K562 (cell line): ENCODE data around the gene ZNF322. TPM values are rescaled to one million over a fixed set of nuclear protein-coding genes. Genes with fewer than 3 reads are reported as not detected.
A peak's percentile ranks its signal among the peaks of the same experiment; 100 is the strongest.

Source experiments
- AFF4 ChIP-seq: sonication (generic); formaldehyde crosslinking; IDR thresholded peaks from 2 replicates; pipeline ENCODE4 v1.8.0; 2023; ENCODE audit warnings: mild to moderate bottlenecking, missing genetic modification reagents
- CBFB ChIP-seq: sonication (generic); formaldehyde crosslinking; IDR thresholded peaks from 2 replicates; pipeline ENCODE4 v1.4.0; 2020; ENCODE audit warnings: mild to moderate bottlenecking, missing genetic modification reagents
- ESRRA ChIP-seq: fragments of 450-650 bp; IDR thresholded peaks from 2 replicates; pipeline ENCODE4 v1.6.1; 2014; ENCODE audit warnings: low read depth, mild to moderate bottlenecking, moderate library complexity, borderline replicate concordance
- FOXK2 ChIP-seq, 2 experiments: fragments of 450-650 bp; IDR thresholded peaks in 1 of 2; conservative IDR thresholded peaks in 1 of 2; 2 replicates each; pipeline ENCODE4 v1.6.1; 2016; ENCODE audit warnings: low read depth in 2 of 2, mild to moderate bottlenecking in 1 of 2
- HIVEP1 ChIP-seq: fragments of 250-450 bp; sonication (Bioruptor Pico); IDR thresholded peaks from 2 replicates; pipeline ENCODE4 v1.4.0; 2020; ENCODE audit warnings: mild to moderate bottlenecking
- JUN ChIP-seq, 2 experiments: sonication (generic) in 1 of 2; formaldehyde crosslinking in 1 of 2; IDR thresholded peaks; 2 replicates each; pipeline versions ENCODE4 v1.6.1 to v1.8.0; 2012 to 2022; ENCODE audit warnings: borderline replicate concordance in 2 of 2, mild to moderate bottlenecking in 2 of 2, improper control_type of control experiment in 1 of 2, low read depth in 1 of 2, low read length in 1 of 2, missing genetic modification reagents in 1 of 2
- KLF16 ChIP-seq: IDR thresholded peaks from 2 replicates; pipeline ENCODE4 v1.6.1; 2016; ENCODE audit warnings: antibody characterized with exemption
- MYC ChIP-seq, 2 experiments: fragments of 250-450 bp in 1 of 2; sonication (Bioruptor Pico) in 1 of 2; IDR thresholded peaks; 2 replicates each; pipeline versions ENCODE4 v1.5.1 to v1.6.1; 2012 to 2021; ENCODE audit warnings: low read depth in 2 of 2, borderline replicate concordance in 1 of 2, improper control_type of control experiment in 1 of 2, low read length in 1 of 2, mild to moderate bottlenecking in 1 of 2, moderate library complexity in 1 of 2
- NELFE ChIP-seq: IDR thresholded peaks from 2 replicates; pipeline ENCODE4 v1.6.1; 2011; ENCODE audit warnings: mild to moderate bottlenecking; ENCODE audit not compliant: insufficient read depth, insufficient read length
- RAD21 ChIP-seq, 2 experiments: fragments of 250-450 bp in 1 of 2; fragments of 450-650 bp in 1 of 2; sonication (Bioruptor Pico) in 1 of 2; formaldehyde crosslinking in 1 of 2; IDR thresholded peaks in 1 of 2; conservative IDR thresholded peaks in 1 of 2; 2 replicates each; pipeline versions ENCODE4 v1.4.0 to v1.8.0; 2020 to 2022; ENCODE audit warnings: mild to moderate bottlenecking in 2 of 2, moderate library complexity in 1 of 2
- RAD51 ChIP-seq: fragments of 450-650 bp; IDR thresholded peaks from 2 replicates; pipeline ENCODE4 v1.7.1; 2016; ENCODE audit warnings: low read depth, mild to moderate bottlenecking, borderline replicate concordance
- RBM25 ChIP-seq: fragments of 200-400 bp; formaldehyde crosslinking; IDR thresholded peaks from 2 replicates; pipeline ENCODE4 v1.6.1; 2018; ENCODE audit warnings: low read length, low read depth, moderate library complexity; ENCODE audit not compliant: severe bottlenecking
- RCOR1 ChIP-seq, 2 experiments: IDR thresholded peaks; 2 replicates each; pipeline ENCODE4 v1.6.1; 2012; ENCODE audit warnings: low read depth in 2 of 2, low read length in 2 of 2, borderline replicate concordance in 1 of 2, improper control_type of control experiment in 1 of 2
- SMC3 ChIP-seq: conservative IDR thresholded peaks from 2 replicates; pipeline ENCODE4 v1.6.1; 2011; ENCODE audit warnings: low read depth, low read length, improper control_type of control experiment; ENCODE audit not compliant: insufficient read depth
- TBL1XR1 ChIP-seq, 2 experiments: IDR thresholded peaks; 2 replicates each; pipeline ENCODE4 v1.6.1; 2012; ENCODE audit warnings: improper control_type of control experiment in 2 of 2, low read length in 2 of 2, mild to moderate bottlenecking in 1 of 2
- polyA plus RNA-seq, 8 experiments: library from polyadenylated mRNA; depleted of rRNA in 4 of 8; stranded (reverse) in 5 of 8; unstranded in 3 of 8; fragments of >200 nt; fragmentation: Nextera tagmentation in 2 of 8; fragmentation: Illumina TruSeq in 1 of 8; extraction: Ambion mirVana in 2 of 8; extraction: Trizol in 1 of 8; gene quantifications; 2 replicates each; pipeline versions ENCODE4 v1.2.1 to v1.2.3, GENCODE V29; 2011 to 2014; ENCODE audit warnings: inconsistent platforms in 1 of 8, missing spikeins in 1 of 8
- total RNA-seq, 7 experiments: library from RNA; depleted of rRNA in 6 of 7; stranded (reverse); fragments of >200 nt in 6 of 7; fragmentation: Illumina TruSeq in 2 of 7; extraction: Trizol in 2 of 7; gene quantifications; 2 replicates each; pipeline versions ENCODE4 v1.2.1 to v1.2.3, GENCODE V29; 2011 to 2021; ENCODE audit warnings: low replicate concordance in 1 of 7
- TF ChIP-seq, protein P1 (sequence below): IDR thresholded peaks from 2 replicates; pipeline ENCODE4 v1.6.1; 2012; ENCODE audit warnings: low read depth, low read length, improper control_type of control experiment, borderline replicate concordance
- TF ChIP-seq, protein P2 (sequence below): fragments of 450-650 bp; formaldehyde crosslinking; IDR thresholded peaks from 2 replicates; pipeline ENCODE4 v1.4.0; 2020; ENCODE audit warnings: mild to moderate bottlenecking, moderate library complexity

ZNF322 gene
- total and polyA plus RNA-seq, 9 of the 15 experiments (the other 6 are each of a cell fraction or from before 2014, with no cell fraction given), result 4.7 to 31.2 (median 18.7) TPM

GRCh38 chr6:26607434-26608230 is 51.9 kb downstream of the ZNF322 start (continued):
- peak in 1 of 2 experiments; percentile 51; a peak in 1 of 4 replicates for TF ChIP-seq FOXK2 (conservative IDR thresholded peaks at IDR 0.05 in 1 of 2, IDR thresholded peaks at IDR 0.05 in 1 of 2; ENCODE audit: low read depth in 2 of 2)
- 0 out of 2 replicates have a peak, but pooled peaks have one; percentile 25 for TF ChIP-seq RAD51
- no peak for TF ChIP-seq CBFB (CRISPR knock-in tag)
- TF ChIP-seq, protein P1, sequence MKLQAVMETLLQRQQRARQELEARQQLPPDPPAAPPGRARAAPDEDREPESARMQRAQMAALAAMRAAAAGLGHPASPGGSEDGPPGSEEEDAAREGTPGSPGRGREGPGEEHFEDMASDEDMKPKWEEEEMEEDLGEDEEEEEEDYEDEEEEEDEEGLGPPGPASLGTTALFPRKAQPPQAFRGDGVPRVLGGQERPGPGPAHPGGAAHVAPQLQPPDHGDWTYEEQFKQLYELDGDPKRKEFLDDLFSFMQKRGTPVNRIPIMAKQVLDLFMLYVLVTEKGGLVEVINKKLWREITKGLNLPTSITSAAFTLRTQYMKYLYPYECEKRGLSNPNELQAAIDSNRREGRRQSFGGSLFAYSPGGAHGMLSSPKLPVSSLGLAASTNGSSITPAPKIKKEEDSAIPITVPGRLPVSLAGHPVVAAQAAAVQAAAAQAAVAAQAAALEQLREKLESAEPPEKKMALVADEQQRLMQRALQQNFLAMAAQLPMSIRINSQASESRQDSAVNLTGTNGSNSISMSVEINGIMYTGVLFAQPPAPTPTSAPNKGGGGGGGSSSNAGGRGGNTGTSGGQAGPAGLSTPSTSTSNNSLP, result 0 out of 2 replicates have a peak, but pooled peaks have one; percentile 72
- TF ChIP-seq HIVEP1, result 0 out of 2 replicates have a peak, but pooled peaks have one; percentile 11
- peak; percentile 85 for TF ChIP-seq SMC3
- TF ChIP-seq JUN (IDR thresholded peaks at IDR 0.05; ENCODE audit: borderline replicate concordance, low read depth, low read length), result 0 out of 2 replicates have a peak, but pooled peaks have one; percentile 27
- no peak for TF ChIP-seq JUN (CRISPR knock-in tag; IDR thresholded peaks at IDR 0.05; ENCODE audit: borderline replicate concordance)
- 0 out of 4 replicates have a peak, but pooled peaks of 1 of the 2 experiments have one; percentile 33 for TF ChIP-seq TBL1XR1 (IDR thresholded peaks at IDR 0.05; ENCODE audit: low read length in 2 of 2)
- no peak for TF ChIP-seq RBM25
- no peak for TF ChIP-seq NELFE
- TF ChIP-seq MYC (IDR thresholded peaks at IDR 0.05; ENCODE audit: low read depth, low read length), result peak; percentile 47; the same call in 1 of the 2 replicates
- no peak for TF ChIP-seq MYC (CRISPR knock-in tag; IDR thresholded peaks at IDR 0.05; ENCODE audit: borderline replicate concordance, low read depth)
- TF ChIP-seq RCOR1 (IDR thresholded peaks at IDR 0.05; ENCODE audit: borderline replicate concordance in 1 of 2, low read depth in 2 of 2, low read length in 2 of 2), result peak in 1 of 2 experiments; percentile 65; a peak in 1 of 4 replicates
- TF ChIP-seq, protein P2, sequence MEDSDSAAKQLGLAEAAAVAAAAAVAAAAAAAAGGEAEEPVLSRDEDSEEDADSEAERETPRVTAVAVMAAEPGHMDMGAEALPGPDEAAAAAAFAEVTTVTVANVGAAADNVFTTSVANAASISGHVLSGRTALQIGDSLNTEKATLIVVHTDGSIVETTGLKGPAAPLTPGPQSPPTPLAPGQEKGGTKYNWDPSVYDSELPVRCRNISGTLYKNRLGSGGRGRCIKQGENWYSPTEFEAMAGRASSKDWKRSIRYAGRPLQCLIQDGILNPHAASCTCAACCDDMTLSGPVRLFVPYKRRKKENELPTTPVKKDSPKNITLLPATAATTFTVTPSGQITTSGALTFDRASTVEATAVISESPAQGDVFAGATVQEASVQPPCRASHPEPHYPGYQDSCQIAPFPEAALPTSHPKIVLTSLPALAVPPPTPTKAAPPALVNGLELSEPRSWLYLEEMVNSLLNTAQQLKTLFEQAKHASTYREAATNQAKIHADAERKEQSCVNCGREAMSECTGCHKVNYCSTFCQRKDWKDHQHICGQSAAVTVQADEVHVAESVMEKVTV (CRISPR knock-in tag), result peak; percentile 92
- TF ChIP-seq AFF4 (CRISPR knock-in tag), result peak; percentile 37; the same call in 1 of the 2 replicates
- TF ChIP-seq KLF16, result peak; percentile 35; the same call in 1 of the 2 replicates
- TF ChIP-seq ESRRA, result peak; percentile 66; the same call in 1 of the 2 replicates
- TF ChIP-seq RAD21 (CRISPR knock-in tag; conservative IDR thresholded peaks at IDR 0.05 in 1 of 2, IDR thresholded peaks at IDR 0.05 in 1 of 2), result peak; percentile 96
